ENCODE measurements around the gene ATP5F1E.
A peak's percentile ranks its signal among the peaks of the same experiment; 100 is the strongest.

Gene ATP5F1E

DNA sequence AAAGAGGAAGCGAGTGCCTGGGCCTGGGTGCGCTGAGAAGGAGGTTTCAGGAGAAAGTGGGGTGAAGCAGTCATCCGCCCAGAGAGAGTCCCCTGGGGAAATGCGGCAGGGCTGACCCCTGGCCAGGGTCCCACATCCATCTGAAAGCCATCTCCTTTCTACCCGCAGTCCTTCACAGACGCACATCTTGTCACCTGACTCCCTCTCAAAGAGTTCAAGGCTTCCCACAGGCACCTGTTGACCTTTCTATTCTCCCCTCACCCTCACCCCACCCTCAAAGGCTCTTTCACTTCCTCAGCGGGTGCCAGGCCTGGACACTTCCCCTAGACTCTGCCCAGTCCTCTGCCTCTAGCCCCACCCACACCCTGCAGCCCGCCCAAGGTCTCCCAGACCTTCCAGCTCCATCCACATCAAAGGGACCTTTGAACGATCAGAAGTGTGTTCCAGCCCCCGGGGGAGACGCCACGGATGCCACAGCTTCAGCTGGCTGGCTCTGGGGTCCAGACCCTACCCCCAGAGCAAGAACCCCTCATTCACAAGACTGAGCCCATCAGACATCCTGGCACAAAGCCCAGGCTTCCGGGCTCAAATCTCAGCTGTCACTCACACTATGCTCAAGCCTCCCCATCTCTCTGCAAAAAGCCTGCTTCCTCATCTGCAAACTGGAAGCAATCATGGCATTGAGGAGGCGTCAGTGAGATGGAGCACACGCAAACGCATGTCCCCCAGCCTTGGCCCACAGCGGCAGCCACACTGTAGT, 27.2 kb downstream of the ATP5F1E start:
- DNase-seq: no peak

DNA sequence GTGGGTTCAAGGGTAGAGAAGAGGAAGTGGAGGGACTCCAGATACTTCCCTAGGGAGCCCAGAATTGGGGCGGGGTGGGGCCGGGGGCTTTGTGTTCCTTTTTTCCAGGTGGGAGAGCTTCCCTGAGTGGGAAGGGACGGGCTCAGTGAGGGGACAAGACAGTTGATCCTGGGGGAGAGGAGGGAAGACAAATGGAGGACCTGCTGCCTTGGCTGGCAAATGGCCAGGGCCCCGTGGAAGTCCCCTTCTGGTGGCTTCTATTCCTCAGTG, 27.7 kb downstream of the ATP5F1E start:
- no peak for DNase-seq

DNA sequence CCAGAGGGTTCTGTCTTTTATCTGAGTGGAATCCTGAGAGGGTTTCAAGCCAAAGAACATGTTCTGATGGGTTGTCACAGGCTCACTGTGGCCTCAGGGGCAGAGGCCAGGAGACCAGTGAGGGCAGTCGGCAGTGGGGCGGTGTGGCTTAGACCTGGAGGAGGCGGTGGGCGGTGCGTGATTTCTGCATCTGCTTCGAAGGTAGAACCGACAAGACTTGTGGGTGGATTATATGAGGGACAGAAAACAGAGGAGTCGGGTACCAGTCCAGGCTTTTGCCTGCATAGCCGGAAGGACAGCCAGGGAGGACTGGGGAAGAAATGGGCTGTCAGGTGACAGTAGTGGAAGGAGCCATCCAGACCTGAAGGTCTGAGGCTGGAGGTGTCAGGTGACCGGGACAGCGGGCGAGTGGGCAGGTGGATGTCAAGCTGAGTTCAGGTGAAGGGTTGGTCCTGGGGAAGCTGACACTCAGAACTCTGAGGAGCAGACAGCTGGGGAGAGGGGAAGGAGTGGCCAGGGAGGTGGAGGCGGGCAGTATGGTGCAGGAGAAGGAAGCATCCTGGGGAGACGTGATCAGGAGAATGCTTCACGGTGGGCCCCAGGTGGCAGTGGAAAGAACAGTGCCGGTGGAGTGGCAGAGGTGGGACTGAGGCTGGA, 28.2 kb downstream of the ATP5F1E start:
- DNase-seq: no peak

DNA sequence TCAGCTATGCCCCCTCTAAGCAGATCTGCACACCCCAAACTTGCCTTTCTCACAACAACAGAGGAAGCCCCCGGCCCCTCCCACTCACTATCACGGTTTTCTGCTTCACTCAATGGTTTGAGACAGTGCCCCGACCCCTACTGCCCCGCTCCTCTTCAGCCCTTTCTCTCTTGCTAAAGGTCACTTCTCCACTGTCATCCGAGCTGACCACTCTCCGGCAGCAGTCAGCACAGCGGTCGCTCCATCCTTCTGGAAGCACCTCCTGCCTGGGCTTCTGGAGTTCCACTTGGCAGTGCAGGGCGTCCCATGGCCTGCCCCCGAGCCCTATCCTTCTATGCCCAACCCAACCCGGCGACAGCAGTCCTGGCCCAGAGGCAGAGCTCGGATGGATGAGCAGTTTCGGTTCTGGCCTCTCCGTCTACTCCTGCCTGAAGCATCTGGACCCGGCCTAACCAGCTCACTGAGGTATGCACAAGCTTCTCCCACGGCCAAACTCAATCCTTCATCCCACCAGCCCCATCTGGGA, 29.2 kb downstream of the ATP5F1E start:
- DNase-seq: no peak

DNA sequence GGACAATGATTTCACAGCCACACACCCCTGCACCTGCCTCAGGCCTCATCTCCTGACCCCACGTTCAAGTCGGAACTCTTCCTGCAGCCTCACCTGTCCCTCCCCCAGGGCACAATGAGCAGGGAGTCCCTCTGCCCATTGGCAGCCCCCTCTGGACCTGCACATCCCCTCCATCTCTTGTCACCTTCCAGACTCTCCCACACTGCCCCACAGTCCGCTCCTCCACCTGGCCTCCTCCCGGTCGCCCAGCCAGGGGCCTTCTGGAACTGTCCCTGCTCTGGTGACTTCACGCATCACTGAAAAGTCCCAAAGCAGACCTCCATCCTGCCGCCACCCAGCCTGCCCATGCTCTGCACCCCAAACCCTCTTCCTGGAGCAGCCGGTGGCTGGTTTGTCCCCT, 29.7 kb downstream of the ATP5F1E start:
- DNase-seq: no peak

DNA sequence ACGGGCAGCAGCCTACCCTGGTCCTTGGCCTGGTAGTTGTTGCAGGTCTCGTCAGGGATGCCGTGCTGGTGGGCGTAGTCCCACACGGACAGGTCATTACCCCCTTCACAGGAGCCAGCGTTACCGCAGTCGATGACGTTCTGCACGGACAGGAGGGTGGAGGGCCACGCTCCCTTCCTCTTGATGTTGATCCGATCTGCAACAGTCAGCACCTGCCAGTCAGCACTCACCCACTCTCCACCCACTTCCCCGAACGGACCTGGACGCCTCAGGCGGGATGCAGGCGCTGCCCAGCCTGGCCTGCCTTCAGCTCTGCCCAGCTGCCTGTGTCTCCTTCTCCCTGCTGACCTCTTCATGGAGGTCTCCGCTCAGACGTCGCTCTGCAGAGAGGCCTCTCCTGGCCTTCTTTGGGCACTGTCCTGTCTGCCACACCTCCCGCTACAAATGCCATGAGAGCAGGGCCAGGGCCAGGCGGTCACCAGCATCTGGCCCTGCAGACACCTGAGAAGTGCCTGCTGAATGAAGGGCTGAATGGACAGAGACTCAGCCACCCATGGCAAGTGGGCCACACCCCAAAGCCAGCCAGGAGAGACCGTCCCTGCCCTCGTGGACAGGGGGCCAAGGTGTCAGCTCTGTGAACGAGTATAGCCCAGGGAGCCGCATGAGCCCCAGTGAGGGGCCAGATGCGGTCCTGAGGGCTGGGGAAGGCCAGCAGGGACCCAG, 30.5 kb downstream of the ATP5F1E start:
- no peak for DNase-seq

DNA sequence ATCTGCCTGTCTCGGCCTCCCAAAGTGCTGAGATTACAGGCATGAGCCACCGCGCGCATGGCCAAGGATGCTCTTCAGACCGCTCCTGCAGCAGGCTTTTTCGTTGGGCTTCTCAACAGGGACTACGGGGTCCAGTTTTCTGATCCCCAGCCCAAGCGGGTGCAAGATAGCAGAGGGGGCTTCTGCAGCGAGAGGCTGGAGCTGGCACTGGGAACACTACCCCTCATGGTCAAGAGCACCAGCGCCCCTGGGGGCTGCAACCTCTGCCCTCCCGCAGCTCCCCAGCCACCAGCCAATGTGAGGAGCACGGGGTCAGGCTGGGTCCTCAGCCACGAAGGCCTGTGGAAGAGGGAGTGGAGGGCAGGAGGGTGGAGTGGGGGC, 31.1 kb downstream of the ATP5F1E start:
- DNase-seq: no peak

DNA sequence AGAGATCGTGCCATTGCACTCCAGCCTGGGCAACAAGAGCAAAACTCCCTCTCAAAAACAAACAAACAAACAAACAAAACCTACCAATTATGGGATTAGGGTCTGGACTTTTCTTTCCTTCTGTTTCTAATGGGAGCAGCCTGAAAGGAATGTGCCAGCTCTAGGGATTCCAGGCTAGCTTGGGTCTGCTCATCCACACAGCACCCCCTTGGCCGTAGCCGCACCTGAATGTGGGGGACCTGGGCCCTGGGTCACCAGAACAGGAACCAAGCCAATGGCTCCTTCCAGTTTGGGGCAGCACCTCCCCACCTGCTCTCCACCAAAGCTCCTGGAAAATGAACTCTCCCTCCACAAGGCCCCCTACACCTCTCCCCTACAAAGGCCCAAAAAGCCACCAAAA, 31.8 kb downstream of the ATP5F1E start:
- no peak for DNase-seq

DNA sequence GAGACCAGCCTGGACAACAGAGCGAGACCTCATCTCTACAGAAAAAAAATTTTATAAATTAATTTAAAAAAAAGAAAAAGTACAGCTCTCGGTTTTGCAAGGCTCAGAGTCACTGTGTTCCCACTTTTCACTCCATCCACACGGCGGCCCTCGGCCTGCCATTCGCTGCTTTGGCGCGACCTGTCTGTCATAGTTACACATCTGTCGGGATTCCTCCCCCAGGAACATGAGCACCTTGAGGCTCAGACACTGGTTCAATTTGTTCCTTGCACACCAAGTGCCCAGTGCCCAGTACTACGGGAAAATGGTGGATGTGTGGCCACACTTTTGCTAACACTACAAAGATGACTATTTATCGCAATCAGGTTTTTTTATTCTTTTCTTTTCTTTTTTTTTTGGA, 33.5 kb downstream of the ATP5F1E start:
- peak; percentile 25 for DNase-seq

DNA sequence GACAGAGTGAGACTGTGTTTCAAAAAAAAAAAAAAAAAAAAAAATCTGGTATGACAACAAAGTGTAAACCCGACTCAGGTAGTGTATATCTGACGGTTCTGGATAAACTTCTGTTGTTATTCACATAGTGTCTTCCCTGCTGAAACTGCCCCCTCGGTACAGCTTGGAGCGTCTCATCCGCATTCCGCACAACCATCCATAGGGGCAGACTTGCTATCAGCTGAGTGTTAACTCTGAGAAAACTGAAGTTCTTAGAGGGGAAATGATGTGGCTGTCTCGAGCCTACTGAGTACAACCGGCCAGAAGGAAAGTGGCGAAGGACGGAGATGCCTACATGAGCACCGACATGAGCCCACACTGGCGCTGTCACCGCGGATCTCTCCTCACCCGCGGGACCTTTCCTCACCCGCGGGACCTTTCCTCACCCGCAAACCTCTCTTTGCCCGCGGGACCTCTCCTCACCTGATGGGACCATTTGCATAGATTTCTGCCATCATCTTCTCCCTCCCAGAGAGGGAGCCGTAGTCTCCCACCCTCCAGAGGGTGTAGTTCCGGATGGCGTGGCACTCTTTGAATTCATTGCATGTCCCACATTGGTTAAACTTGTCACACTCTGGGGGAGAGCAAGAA, 34.9 kb downstream of the ATP5F1E start:
- DNase-seq: no peak

DNA sequence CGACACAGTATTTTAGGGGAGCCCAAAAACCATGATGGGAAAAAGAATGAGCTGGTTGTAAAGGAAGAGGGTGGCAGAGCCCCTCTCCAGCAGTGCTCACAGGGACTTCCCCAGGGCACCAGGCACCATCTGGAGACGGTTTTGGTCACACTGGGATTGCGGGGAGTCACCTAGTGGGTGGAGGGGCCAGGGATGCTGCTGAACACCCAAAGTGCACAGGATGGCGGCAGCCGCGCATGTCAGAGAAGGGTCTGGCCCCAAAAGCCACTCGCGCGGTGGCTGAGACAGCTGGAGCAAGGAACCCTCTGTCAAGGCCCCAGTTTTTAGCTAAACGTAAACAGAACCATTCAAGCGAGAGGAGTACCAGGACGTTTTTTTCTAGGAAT, 35.9 kb downstream of the ATP5F1E start:
- no peak for DNase-seq

DNA sequence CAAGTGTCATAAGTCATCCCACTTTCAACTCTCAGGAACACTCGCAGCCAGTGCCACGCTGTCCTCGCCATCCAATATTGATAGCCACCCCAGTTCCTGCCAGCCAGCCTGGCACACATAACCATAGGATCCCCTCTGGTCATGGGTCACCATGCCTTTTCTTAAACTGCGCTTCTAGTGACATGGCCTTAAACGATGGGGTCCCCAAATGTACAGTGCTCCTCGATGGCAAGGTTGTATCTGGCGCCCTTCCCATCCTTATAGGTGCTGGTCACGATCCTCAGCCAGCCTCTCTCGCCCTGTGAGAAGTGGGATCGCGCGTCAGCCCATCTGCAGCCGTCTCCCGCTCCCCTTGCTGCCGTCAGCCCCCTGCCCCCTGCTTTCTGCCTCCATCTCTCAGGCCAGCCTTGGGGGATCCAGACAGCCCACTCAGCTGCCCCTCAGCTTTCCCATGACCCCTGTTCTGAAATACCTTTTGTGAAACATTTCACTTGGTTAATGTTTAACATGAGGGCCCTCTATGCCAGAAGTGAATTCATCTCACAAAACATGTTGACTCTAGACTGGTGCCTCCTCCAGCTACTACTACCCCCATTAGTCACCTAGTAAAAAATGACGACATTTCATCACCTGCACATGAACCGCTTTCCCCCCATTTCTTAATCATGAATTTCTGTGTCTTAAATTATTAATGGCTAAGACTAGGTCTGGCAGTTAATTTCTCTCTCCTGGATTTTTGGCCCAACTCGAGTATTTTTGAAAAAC, 36.5 kb downstream of the ATP5F1E start:
- DNase-seq: no peak

DNA sequence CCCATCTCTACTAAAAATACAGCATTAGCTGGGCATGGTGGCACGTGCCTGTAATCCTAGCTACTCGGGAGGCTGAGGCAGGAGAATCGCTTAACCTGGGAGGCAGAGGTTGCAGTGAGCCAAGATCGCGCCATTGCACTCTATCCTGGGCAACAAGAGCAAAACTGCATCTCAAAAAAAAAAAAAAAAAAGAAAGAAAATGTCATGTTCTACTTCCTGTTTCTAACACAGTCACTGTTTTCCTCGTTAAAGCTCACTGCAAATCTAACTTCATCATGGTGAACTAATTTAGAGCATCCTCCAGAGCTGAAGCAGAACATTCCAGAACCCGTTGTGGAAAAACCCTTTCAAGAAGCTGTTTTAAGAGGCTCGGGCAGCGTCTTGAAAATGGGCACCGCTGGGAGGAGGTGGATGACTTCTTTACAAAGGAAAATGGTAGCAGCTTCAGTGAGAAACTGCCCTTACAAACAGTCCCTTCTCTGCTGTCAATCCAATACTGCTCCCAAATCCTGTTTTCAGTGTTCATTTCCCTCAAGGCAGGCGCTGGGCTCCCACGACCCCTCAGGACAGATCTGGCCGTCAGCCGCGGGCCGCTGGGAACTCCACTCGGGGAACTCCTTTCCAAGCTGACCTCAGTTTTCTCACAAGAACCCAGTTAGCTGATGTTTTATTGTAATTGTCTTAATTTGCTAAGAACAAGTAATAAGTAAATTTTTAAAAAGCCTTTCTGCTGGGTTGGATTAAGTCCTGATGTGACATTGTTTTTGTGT, 37.6 kb downstream of the ATP5F1E start:
- DNase-seq: no peak

DNA sequence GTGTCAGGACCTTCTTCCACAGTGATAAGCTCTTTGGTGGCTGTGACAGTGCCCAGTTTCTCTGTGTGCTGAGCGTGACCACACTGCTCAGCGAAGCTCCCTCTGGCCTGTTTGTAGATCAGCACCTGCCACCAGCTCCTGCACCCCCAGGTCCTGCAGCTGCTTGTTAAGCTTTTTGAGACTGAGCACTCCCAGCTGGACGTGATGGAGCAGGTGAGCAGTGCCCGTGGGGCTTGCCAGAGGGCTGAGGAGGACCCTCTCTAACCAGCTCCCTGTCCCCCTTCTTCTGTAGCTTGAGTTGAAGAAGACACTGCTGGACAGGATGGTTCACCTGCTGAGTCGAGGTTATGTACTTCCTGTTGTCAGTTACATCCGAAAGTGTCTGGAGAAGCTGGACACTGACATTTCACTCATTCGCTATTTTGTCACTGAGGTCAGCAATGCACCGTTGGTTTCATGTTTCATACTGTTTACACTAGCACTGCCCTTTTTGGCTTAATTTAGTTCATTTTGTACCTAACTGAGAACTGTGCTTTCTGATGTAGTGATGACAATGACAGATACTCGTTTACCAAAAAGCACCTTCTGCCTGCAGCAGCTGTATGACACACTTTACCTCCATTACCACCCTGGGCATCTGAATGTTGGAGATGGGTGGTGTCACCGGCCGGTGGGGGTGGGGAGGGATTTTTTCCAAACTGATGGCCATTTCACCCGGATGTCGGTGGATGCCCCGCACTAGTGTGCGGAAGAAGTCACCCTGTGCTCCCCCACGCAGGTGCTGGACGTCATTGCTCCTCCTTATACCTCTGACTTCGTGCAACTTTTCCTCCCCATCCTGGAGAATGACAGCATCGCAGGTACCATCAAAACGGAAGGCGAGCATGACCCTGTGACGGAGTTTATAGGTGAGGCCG, 38.5 kb downstream of the ATP5F1E start:
- no peak for DNase-seq

DNA sequence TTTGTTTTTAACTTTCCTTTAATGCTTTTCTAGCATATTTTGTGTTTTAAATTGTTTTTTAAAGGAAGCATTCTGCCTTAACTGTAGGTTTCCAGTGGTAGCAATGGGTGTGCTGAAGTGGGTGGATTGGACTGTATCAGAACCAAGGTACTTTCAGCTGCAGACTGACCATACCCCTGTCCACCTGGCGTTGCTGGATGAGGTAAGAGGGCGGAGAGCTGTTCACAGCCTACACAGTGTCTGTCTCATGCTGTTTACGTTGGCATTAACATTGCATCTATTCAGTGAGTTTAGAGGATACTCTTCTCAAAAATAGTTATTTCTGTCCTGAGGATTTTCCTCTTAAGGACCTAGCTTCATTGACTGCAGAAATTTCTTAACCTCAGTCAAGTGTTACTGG, 39.2 kb downstream of the ATP5F1E start:
- no peak for DNase-seq

DNA sequence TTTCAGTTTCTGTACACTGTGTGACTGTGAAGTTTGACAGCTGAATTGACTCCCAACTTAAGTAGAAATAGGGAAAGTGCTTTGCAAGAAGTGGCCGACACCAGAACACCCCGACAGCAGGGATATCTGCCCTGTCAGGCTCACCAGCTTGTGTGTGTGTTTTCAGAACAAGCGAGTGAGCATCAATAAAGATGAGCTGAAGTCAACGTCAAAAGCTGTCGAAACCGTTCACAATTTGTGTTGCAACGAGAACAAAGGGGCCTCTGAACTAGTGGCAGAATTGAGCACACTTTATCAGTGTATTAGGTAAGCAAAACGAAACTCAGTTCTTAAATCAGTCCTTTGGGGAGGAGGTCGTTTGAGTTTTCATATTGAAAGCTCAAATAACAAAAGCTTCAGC, 40.4 kb downstream of the ATP5F1E start:
- DNase-seq: no peak

DNA sequence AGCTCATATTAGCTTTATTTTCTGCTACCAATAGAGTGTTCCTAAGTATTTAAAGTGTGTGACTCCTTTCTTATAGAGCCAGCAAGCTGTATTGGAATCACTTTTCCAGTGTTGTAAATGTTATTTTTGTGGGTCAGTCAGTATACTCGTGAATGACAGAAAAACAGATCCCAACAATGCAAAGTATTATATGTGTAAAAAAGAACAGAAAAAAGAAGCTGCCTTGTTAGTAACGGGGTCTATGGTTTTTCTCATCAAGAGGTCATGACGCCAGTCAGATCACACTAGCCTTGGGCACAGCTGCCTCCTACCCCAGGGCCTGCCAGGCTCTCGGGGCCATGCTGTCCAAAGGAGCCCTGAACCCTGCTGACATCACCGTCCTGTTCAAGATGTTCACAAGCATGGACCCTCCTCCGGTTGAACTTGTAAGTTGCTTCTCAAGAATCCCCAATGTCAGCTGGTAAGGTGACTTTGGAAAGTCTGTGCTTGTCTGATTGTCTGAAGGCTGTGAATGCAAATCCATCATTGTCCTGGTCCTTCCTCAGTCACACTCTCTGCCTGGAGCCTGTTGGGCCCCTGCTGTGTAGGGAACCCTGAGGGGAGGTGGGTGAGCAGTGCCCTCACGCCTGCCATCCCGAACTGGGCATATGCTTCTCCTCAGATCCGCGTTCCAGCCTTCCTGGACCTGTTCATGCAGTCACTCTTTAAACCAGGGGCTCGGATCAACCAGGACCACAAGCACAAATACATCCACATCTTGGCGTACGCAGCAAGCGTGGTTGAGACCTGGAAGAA, 41.3 kb downstream of the ATP5F1E start:
- no peak for DNase-seq

DNA sequence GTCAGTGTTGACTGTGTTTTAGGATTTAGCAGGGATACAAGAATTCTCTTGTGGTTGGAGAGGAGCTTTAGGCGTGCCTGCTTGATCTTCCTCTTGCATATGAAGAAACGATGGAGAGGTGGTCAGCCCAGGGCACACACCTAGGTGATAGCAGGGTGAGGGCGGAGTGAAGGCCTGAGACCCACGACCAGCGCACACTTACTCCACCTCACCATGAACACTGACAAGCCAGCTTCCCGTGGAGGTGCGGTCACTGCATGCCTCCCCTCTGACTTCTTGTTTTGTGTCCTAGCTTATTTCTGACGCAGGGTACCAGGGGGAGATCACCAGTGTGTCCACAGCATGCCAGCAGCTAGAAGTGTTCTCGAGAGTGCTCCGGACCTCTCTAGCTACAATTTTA, 42.9 kb downstream of the ATP5F1E start:
- no peak for DNase-seq

DNA sequence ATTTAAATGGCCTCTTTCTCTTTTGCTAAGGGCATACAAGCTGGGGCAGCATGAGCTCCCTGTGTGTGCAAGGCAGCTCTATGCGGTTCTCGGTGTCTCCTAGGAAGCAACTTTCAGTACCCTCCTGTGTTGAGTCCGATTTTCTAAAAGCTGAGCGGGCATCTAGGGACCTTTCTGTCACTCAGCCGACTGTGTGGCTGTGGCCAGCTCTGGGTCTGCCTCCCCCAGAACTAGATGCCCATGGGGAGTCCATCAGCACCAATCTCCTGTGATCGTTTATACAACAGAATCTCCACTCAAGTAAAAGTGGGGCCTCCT, 43.6 kb downstream of the ATP5F1E start:
- DNase-seq: no peak

DNA sequence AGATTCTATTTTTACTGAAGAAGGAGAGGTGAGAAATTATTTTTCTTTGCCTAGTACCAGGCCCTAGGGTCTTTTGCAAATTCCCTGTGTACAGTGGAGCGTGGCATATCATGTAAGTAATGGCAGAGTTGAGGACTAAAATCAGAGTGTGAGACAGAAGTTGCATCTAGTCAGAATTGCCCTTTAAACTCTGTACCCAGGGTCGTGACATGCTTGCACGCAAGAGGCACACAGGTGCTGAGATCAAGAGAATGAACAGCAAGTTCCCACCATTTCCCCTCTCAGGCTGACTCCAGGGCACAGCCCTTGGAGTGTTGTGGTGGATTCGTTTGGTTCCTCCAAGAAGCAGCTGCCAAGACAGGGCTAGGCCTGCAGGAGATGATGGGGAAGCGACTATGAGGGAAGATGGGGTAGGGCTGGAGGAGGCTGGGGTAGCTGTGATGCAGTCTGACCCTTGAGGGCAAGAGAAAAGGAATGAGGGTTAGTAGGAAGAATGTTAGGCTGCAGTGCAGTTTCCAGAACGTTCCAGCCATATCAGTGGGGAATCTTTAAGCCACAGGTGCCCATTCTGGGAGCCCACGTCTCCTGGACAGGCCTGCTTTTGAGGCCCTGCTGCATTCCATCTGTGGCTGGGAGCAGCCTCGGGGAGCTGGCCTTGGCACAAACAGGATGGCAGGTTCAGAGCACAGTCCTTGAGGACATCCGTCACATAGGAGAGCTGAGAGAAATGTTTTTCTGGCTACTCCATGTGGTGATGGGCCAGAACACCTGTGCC, 44.2 kb downstream of the ATP5F1E start:
- no peak for DNase-seq
